CD4-positive, alpha-beta T cell treated with Interleukin-10 for 1 hour (primary cell): Measurements from ENCODE around the gene EIF2B5.
"Not testable (repeated sequence)": the region's sequence is repeated elsewhere in the genome, so short reads cannot be mapped to it uniquely, and the experiment has no call there.

Experiments used
- DNase-seq: peaks from one replicate; pipeline ENCODE4 v3.0.0-alpha.2; 2020

EIF2B5 gene

GRCh38 chr3:184148076-184148475 is 12.9 kb downstream of the EIF2B5 start:
- no peak for DNase-seq

DNA sequence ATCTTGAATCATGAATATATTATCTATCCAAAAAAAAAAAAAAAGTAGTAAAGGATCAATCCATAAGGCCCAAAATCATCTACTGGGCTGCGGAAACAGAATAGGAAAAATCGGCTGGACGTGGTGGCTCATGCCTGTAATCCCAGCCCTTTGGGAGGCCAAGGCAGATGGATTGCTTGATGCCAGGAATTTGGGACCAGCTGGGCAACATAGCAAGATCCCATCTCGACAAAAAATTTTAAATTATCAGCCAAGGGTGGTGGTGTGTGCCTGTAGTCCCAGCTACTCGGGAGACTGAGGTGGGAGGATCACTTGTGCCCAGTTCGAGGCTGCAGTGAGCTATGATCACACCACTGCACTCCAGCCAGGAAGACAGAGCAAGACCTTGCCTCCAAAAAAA is 14.0 kb downstream of the EIF2B5 start:
- no peak for DNase-seq

GRCh38 chr3:184149770-184150169 is 14.6 kb downstream of the EIF2B5 start:
- not testable (repeated sequence) for DNase-seq

GRCh38 chr3:184154885-184155643 is 19.9 kb downstream of the EIF2B5 start, which contains the start of gene DVL3:
Gene DVL3, plus strand, starts transcription at chr3:184155377. Its CDS starts 259 bp downstream, at chr3:184155636.
- DNase-seq: peak; percentile 59

DNA sequence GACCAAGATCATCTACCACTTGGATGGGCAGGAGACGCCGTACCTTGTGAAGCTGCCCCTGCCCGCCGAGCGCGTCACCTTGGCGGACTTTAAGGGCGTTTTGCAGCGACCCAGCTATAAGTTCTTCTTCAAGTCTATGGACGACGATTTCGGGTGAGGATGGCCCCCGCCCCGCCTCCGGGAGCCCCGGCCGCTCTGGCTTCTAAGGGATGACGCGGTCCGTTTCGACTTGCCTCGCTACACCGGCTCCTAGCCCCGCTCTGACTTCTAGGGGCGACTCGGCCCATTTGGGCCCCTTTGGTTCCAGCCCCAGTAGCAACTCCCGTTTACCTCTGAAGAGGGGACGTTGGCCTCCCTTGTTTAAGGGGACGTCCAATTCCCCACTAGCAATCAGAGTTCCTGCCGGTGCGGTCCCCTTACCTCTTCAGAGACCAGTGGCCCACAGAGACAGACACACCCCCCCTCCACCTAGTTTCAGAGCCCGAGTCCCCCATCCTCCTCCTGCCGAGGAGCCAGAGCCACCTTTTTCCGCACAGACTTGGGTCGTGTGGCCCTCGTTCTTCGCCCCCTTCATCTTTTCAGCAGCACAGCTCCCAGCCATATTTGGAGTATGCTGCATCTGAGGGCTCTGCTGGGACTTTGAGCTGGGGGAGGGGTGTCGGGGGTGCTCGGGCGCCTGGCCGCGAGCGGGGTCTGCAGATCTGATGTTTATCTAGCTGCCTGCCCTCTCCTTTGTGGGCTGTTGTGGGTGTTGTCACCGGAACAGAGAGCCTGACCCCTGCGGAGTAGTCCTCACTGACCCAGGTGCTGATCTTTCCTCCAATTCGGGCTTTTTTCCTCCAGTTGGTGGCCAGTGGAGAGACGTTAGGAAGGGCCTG is 20.7 kb downstream of the EIF2B5 start:
- peak; percentile 36 for DNase-seq

GRCh38 chr3:184156522-184156955 is 21.4 kb downstream of the EIF2B5 start:
- no peak for DNase-seq

- no peak for DNase-seq
These were observed 22.0 kb downstream of the EIF2B5 start for GRCh38 chr3:184157206-184157605.

- no peak for DNase-seq
These were observed 23.2 kb downstream of the EIF2B5 start for GRCh38 chr3:184158404-184158803.

DNA sequence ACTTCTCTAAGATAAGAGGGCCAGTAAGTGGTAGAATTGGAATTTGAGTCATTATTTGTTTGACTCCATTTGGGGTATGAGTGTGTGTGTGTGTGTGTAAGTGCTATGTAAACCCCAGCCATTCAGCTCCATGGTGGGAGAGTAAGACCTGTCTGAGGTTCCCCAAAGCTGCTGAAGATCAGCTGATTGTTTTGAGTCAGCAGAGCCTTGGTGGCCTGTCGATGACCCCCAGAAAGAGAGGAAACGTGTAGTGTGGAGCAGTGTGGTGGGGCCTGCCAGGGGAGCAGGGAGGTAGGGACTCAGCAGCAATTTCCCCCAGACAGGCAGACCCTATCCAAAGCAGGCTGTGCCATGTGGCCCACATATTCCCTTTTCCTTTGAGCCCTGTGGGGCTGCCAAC is 25.3 kb downstream of the EIF2B5 start:
- no peak for DNase-seq

DNA sequence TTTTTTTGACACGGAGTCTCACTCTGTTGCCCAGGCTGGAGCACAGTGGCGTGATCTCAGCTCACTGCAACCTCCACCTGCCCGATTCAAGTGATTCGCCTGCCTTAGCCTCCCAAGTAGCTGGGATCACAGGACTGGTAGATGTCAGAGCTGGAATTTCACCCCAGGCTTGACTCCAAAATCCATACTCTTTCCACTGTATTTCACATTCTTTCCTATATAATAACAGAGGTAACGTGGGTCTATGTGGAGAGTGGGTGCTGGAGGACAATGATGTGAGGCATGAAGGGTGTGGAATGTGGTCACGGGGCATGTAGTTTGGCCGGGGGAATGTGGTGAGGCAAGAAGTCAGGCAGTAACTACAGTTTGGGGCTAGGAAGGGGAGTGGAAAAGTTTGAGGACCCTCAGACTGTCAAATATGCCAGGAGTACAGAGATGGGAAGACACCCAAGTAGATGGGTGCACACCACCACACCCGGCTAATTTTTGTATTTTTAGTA is 27.5 kb downstream of the EIF2B5 start:
- DNase-seq: not testable (repeated sequence)

- DNase-seq: no peak
These were observed 29.6 kb downstream of the EIF2B5 start for GRCh38 chr3:184164648-184165330.

- DNase-seq: no peak
These were observed 30.4 kb downstream of the EIF2B5 start for GRCh38 chr3:184165543-184165942.

GRCh38 chr3:184166671-184167070 is 31.5 kb downstream of the EIF2B5 start:
- no peak for DNase-seq

DNA sequence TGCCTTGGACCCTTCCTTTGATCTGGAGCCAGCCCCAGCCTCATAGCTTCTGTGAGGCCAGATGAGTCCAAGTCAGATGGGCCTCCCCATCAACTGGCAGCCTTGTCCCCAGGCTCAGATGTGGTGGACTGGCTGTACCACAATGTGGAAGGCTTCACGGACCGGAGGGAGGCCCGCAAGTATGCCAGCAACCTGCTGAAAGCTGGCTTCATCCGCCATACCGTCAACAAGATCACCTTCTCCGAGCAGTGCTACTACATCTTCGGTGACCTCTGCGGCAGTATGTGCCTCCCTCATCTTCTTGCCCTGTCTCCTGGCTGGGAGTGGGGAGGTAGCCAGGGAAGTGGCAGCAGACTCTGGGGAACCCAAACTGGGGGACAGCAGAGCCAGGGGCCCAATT is 32.6 kb downstream of the EIF2B5 start:
- no peak for DNase-seq

GRCh38 chr3:184168363-184169120 is 33.4 kb downstream of the EIF2B5 start:
- no peak for DNase-seq

DNA sequence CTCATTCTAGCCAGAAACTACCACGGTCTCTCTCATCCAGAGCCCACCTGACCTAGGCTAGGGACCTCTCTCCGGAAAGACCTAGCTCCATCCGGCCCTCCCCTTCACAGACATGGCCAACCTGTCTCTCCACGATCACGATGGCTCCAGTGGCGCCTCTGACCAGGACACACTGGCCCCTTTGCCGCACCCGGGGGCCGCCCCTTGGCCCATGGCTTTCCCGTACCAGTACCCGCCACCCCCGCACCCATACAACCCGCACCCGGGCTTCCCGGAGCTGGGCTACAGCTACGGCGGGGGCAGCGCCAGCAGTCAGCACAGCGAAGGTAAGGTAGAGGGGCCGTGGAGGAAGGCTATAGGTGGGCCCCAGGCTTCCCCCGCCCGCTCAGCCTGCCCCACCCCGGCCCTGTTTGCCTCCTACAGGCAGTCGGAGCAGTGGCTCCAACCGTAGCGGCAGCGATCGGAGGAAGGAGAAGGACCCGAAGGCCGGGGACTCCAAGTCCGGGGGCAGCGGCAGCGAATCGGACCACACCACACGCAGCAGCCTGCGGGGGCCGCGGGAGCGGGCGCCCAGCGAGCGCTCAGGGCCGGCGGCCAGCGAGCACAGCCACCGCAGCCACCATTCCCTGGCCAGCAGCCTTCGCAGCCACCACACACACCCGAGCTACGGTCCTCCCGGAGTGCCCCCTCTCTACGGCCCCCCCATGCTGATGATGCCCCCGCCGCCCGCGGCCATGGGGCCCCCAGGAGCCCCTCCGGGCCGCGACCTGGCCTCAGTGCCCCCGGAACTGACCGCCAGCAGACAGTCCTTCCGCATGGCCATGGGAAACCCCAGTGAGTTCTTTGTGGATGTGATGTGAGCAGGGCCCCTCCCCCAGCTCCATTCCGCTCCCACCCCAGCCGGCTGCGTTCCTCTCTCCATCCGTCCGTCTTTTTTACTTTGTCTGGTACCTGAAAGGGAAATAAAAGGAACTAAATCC is 35.0 kb downstream of the EIF2B5 start:
- no peak for DNase-seq

DNA sequence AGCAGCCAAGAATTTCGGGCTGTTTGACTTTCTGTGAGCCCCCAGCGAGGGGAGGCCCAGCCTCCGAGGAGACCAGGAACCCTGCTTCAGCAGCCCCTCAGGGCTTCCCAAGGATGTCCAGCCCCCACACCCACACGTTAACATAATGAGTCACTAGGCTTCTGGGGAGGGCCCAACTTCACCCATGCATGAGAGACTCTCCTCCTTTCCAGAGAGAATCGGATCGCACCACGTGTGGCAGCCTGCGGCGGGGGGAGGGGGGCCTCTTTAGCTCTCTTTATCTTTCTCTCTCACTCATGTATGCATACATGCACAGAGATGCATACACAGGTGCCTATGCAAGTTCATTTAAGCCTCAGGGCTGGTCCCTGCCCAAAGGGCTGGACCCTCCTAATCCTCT is 36.4 kb downstream of the EIF2B5 start:
- DNase-seq: no peak

DNA sequence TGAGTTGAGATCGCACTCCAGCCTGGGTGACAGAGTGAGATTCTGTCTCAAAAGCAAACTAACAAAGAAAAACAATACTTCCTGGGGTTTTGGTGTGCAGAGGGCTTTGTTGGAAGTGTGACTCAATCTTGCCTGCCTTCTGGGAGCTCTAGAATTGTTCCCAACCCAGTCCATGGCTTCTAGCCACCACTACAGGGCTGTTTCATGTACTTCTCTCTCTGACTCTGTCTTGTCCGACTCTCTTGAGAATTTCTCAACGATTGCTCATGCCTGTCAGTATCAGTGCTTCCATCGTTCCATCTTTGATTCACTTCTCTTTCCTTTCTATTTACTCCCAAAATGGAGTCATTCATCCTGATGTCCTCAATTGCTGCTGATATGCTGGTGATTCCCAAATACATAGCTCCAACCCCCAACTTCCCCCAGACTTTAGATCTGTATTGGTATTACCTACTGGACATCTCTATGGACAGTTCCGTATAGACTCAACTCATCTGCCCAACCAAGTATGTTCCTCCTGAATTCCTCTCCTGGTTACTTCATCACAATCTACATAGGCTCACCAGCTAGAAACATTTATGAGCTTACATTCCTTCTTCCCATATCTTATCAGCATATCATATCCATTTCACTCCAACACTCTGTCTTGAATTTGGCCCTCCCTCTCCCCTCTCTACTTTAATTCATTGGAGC is 37.7 kb downstream of the EIF2B5 start:
- DNase-seq: no peak

DNA sequence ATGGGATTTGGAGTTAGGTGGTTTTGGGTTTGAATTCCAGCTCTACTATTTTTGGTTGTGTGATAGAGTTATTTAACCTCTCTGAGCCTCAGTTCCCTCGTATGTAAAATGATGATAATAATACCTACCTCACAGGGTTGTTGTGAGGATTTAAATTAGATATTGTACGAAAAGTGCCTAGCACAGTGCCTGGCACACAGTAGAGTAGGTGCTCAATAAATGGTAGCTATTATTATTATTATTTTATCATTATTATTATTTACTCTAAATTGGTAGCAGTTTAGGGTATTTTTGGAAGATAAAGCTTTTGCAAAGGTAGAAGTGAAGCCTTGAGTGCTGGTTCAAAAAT is 38.2 kb downstream of the EIF2B5 start:
- no peak for DNase-seq

GRCh38 chr3:184174284-184174645 is 39.1 kb downstream of the EIF2B5 start:
- DNase-seq: no peak
